ENCODE measurements around the gene CYGB. TPM values are rescaled to one million over a fixed set of nuclear protein-coding genes. Genes with fewer than 3 reads are reported as not detected.
A peak's percentile ranks its signal among the peaks of the same experiment; 100 is the strongest.

Gene CYGB
- total and polyA plus RNA-seq, 2 of the 13 experiments (the other 11 are each of a cell fraction or from before 2014, with no cell fraction given): 18.9 to 27.1 TPM

DNA sequence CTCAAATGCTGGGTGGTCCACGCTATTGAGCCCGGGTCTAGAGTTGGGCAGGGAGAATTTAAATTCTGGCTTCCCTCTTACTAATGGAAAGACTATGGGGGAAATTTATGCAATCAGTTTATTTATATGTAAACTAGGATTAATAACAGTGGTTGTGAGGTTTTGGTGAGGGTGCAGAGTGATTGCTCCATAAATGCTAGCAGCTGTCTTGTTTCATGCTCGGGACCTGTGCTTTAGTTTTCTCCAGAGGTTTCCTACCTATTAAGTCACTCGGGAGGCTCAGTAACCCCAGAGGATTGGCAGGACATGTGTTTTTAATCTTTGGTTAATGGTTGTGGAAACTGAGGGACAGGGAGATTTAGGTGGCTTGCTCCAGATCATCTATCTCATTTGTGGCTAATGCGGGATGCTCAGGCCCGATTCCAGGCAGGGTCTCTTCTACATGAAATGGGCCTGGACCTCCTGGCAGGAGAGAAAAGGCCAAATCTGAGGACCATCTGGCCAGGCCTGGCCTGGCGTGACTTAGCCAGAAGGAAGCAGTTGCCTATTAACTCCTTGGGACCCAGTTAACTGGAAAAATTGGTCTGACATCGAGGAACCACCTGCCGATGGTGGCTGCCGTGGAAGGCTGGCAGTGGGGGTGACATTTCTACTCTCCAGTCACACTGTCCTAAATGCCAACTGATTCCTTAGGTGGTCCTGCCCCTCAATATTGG is 4.4 kb upstream of the CYGB start (continued):
- TF ChIP-seq, protein P1, sequence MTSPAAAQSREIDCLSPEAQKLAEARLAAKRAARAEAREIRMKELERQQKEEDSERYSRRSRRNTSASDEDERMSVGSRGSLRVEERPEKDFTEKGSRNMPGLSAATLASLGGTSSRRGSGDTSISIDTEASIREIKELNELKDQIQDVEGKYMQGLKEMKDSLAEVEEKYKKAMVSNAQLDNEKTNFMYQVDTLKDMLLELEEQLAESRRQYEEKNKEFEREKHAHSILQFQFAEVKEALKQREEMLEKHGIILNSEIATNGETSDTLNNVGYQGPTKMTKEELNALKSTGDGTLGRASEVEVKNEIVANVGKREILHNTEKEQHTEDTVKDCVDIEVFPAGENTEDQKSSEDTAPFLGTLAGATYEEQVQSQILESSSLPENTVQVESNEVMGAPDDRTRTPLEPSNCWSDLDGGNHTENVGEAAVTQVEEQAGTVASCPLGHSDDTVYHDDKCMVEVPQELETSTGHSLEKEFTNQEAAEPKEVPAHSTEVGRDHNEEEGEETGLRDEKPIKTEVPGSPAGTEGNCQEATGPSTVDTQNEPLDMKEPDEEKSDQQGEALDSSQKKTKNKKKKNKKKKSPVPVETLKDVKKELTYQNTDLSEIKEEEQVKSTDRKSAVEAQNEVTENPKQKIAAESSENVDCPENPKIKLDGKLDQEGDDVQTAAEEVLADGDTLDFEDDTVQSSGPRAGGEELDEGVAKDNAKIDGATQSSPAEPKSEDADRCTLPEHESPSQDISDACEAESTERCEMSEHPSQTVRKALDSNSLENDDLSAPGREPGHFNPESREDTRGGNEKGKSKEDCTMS (CRISPR knock-in tag; conservative IDR thresholded peaks at IDR 0.05): no peak
- no peak for TF ChIP-seq MYNN (CRISPR knock-in tag; IDR thresholded peaks at IDR 0.05; ENCODE audit: low read depth)
- TF ChIP-seq ZNF883 (CRISPR knock-in tag; IDR thresholded peaks at IDR 0.05; ENCODE audit: not compliant biosample characterization): no peak
- no peak for TF ChIP-seq ZNF451 (CRISPR knock-in tag; IDR thresholded peaks at IDR 0.05)
- no peak for TF ChIP-seq ZFP62 (CRISPR knock-in tag; IDR thresholded peaks at IDR 0.05)
- TF ChIP-seq TAF15 (IDR thresholded peaks at IDR 0.05; ENCODE audit: low read depth, low read length, poor library complexity, severe bottlenecking): no peak
- TF ChIP-seq SMYD3 (CRISPR knock-in tag; IDR thresholded peaks at IDR 0.05): no peak

GRCh38 chr17:76540381-76541300 is 3.1 kb upstream of the CYGB start:
- H2AFZ ChIP-seq (ENCODE audit: low read length): no peak overlapping the region
- ChIA-PET CTCF (ENCODE audit: low intra/inter-chr PET ratio, low total read pairs) (no interaction called here), POLR2A (interaction anchor here (1.0 to 2.6 kb wide), 8 partner anchors 10 to 82 kb away, joined by 3 to 13 read pairs (median 4); partner anchors contain the start of gene RHBDF2)
- FAIRE-seq (peak; percentile 67), ATAC-seq (peak; percentile 66), DNase-seq (ENCODE audit: low spot score) (peak; percentile 73)
- H3K4me1 ChIP-seq (ENCODE audit: insufficient read depth, low read length): peaks cover 10% of the 10 kb centered on the region
- no peak overlapping the region for H3K9ac ChIP-seq (ENCODE audit: insufficient read depth, low read depth, low read length)
- H3K27ac ChIP-seq (ENCODE audit: extremely low read length, insufficient read depth, low read length): no peak overlapping the region
- no peak overlapping the region for H3K4me3 ChIP-seq (replicated peaks in 1 of 3; ENCODE audit: insufficient read depth in 1 of 3, low read depth in 2 of 3, low read length in 3 of 3)
- H3K79me2 ChIP-seq (ENCODE audit: insufficient read depth, low read length): no peaks in the 10 kb centered on the region
- no peaks in the 10 kb centered on the region; the same call in 1 of the 2 replicates for H4K20me1 ChIP-seq (ENCODE audit: insufficient read depth, low read length)
- no peaks in the 10 kb centered on the region for H3K9me3 ChIP-seq (ENCODE audit: low read length)
- in situ Hi-C loops (cut with HindIII; ENCODE audit: extremely low pct_ligation_motif_present, low pct_unique_long_range_greater_than_20kb) (no loop called here), intact Hi-C loops (cut with micrococcal nuclease; ENCODE audit: unreplicated experiment) (no loop called here)
- no TSS peak for BruUV-seq (replicated peaks)
- H3K27me3 ChIP-seq (ENCODE audit: control insufficient read depth in 1 of 2, insufficient read depth in 2 of 2, low read length in 2 of 2): no peaks in the 10 kb centered on the region
- WGBS (ENCODE audit: low lambda C conversion rate): 76% methylated on average over 26 of the region's 27 CpGs
- no peak overlapping the region for H3K4me2 ChIP-seq (ENCODE audit: low read depth, low read length)
- peaks cover 5 to 10% of the 10 kb centered on the region in 2 experiments; a peak in 4 of 5 replicates for H3K36me3 ChIP-seq (replicated peaks in 1 of 2; ENCODE audit: control insufficient read depth in 1 of 2, insufficient read depth in 2 of 2, low read length in 2 of 2)
- TF ChIP-seq ZNF468 (CRISPR knock-in tag; IDR thresholded peaks at IDR 0.05) (no peak), ZNF557 (CRISPR knock-in tag; IDR thresholded peaks at IDR 0.05) (no peak), ZNF552 (CRISPR knock-in tag; IDR thresholded peaks at IDR 0.05; ENCODE audit: borderline replicate concordance) (no peak), RFXANK (CRISPR knock-in tag; IDR thresholded peaks at IDR 0.05) (no peak), SALL1 (CRISPR knock-in tag; IDR thresholded peaks at IDR 0.05) (no peak), ZNF678 (CRISPR knock-in tag; IDR thresholded peaks at IDR 0.05) (no peak)
- TF ChIP-seq, protein P2, sequence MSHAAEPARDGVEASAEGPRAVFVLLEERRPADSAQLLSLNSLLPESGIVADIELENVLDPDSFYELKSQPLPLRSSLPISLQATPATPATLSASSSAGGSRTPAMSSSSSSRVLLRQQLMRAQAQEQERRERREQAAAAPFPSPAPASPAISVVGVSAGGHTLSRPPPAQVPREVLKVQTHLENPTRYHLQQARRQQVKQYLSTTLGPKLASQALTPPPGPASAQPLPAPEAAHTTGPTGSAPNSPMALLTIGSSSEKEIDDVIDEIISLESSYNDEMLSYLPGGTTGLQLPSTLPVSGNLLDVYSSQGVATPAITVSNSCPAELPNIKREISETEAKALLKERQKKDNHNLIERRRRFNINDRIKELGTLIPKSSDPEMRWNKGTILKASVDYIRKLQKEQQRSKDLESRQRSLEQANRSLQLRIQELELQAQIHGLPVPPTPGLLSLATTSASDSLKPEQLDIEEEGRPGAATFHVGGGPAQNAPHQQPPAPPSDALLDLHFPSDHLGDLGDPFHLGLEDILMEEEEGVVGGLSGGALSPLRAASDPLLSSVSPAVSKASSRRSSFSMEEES (CRISPR knock-in tag; IDR thresholded peaks at IDR 0.05): no peak
